ENCODE data around the gene PTPN13.
"Not testable (repeated sequence)": the region's sequence is repeated elsewhere in the genome, so short reads cannot be mapped to it uniquely, and the experiment has no call there.

Gene PTPN13

DNA sequence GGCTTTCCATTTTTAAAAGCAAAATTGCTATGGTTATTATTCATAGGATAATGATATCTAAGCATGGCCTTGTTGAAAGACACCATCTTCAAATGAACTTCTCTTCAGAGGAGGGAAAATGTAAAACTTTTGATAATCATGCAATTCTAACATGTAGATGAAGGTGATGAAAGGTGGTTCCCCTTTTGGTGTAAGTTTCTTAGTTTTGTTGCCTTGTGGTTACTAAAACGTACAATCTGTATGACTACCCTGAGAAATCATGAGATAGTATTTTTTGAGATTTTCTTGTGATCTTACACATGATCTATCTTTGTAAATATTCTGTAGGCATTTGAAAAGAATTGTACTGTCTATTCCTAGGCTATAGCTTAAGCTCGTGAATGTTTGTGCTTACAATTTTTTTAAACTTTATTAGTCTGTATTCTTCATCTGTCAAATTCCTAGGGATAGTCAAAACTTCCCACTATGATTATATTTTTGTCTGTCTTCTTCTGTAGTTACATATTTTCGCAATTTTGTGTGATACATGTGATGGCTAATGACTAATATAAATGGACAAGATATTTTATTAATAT is 47.5 kb downstream of the PTPN13 start:
- no peak for DNase-seq (ENCODE audit: low spot score)
- TF ChIP-seq, protein P1, sequence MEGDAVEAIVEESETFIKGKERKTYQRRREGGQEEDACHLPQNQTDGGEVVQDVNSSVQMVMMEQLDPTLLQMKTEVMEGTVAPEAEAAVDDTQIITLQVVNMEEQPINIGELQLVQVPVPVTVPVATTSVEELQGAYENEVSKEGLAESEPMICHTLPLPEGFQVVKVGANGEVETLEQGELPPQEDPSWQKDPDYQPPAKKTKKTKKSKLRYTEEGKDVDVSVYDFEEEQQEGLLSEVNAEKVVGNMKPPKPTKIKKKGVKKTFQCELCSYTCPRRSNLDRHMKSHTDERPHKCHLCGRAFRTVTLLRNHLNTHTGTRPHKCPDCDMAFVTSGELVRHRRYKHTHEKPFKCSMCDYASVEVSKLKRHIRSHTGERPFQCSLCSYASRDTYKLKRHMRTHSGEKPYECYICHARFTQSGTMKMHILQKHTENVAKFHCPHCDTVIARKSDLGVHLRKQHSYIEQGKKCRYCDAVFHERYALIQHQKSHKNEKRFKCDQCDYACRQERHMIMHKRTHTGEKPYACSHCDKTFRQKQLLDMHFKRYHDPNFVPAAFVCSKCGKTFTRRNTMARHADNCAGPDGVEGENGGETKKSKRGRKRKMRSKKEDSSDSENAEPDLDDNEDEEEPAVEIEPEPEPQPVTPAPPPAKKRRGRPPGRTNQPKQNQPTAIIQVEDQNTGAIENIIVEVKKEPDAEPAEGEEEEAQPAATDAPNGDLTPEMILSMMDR (IDR thresholded peaks at IDR 0.05; ENCODE audit: extremely low read depth, missing control alignments) = no peak

DNA sequence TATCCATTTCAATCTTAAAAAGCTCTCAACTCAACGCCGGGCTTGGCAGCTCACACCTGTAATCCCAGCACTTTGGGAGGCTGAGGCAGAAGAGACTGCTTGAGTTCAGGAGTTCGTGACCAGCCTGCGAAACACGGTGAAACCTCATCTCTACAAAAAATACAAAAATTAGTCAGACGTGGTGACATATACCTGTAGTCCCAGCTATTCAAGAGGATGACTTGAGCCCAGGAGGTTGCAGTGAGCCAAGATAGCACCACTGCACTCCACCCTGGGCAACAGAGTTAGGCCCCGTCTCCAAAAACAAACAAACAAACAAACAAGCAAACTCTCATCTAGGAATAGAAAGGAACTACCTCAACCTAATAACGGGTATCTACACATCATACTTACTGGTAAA is 50.8 kb downstream of the PTPN13 start:
- TF ChIP-seq, protein P1 (IDR thresholded peaks at IDR 0.05; ENCODE audit: extremely low read depth, missing control alignments) = no peak
- no peak for DNase-seq (ENCODE audit: low spot score)

DNA sequence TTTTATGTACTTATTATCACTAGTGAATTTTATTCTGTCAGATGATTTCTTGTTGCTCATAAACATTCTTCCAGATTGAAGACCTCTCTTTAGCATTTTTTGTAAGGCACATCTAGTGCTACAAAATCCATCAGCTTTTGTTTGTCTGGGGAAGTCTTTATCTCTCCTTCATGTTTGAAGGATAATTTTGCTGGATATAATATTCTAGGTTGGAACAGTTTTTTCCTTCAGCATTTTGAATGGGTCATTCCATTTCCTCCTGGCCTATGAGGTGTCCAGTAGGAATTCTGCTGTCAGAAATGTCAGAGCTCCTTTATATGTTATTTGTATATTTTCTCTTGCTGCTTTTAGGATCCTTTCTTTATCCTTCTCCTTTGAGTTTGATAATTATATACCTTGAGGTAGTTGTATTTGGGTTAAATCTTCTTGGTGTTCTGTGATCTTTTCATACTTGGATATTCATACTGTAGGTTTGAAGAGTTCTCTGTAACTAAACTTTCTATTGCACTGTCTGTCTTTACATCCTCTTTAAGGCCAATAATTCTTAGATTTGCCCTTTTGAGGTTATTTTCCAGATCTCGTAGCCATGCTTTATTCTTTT is 58.3 kb downstream of the PTPN13 start:
- TF ChIP-seq, protein P1 (IDR thresholded peaks at IDR 0.05; ENCODE audit: extremely low read depth, missing control alignments) = no peak
- DNase-seq (ENCODE audit: low spot score) = no peak

DNA sequence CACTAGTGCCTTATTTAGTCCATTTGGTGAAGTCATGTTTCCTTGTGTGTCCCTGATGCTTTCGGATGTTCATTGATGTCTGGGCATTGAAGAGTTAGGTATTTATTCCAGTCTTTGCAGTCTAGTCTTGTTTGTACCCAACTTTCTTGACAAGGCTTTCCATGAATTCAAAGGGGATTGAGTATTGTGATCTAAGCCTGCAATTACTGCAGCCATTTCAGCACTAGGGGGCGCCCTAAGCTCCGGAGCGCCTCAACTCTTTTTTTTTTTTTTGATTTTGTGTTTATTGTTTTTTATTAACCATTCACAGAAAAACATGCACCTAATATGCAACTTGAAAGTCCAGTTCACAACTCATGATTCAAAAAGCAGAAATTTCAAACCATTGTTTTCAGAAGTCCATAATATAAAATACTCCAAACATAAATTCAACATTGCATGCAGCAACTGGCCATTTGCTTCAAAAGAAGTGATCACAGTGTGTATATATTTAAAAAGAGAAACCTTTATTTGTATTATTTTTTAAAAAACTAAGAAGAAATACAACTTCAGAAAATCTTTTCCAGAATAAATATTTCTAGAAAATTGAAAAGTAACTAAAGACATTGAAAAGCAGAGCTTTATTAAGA is 59.2 kb downstream of the PTPN13 start:
- TF ChIP-seq, protein P1 (IDR thresholded peaks at IDR 0.05; ENCODE audit: extremely low read depth, missing control alignments) = peak; percentile 10
- no peak for DNase-seq (ENCODE audit: low spot score)

DNA sequence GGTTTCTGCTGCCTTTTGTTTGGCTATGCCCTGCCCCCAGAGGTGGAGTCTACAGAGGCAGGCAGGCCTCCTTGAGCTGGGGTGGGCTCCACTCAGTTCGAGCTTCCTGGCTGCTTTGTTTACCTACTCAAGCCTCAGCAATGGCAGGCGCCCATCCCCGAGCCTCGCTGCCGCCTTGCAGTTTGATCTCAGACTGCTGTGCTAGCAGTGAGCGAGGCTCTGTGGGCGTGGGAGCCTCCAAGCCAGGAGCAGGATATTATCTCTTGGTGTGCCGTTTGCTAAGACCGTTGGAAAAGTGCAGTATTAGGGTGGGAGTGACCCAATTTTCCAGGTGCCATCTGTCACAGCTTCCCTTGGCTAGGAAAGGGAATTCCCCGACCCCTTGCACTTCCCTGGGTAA is 62.7 kb downstream of the PTPN13 start:
- not testable (repeated sequence) for DNase-seq (ENCODE audit: low spot score)

DNA sequence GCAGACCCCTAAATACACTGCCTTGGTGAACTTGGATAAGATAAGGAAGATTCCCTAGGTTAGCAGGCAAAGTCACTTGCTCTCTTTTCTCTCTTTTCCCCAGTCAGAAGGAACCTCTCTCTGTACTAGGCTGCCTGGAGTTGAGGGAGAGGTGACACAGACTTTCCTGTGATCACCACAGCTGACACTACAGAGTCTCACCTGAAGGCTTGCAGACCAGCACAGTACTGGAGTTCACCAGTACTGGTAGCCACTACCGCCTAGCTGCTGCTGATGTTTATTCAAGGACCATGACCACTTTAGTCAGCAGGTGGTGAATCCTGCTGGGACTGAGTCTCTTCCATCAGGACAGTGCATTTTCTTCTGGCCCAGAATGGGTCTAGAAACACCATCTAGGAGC is 63.3 kb downstream of the PTPN13 start:
- DNase-seq (ENCODE audit: low spot score) = no peak
- TF ChIP-seq, protein P1 (IDR thresholded peaks at IDR 0.05; ENCODE audit: extremely low read depth, missing control alignments) = no peak

DNA sequence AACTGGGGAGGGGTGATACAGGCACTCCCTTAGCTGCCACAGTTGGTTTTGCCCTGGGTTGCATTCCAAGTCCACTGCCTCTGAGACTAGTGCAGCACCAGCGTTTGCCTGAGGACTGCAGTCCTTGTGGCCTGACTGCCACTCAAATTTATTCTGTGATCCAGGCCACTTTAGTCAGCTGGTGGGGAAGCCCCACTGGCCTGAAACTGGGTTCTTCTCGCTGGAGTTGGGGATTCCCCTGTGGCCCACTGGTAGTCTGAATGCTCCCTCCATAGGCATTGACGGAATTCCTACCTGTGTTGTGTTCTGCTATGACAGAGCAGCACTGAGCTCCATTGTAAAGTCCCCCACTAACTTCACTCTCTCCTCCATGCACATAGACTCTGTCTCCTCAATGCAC is 63.8 kb downstream of the PTPN13 start:
- TF ChIP-seq, protein P1 (IDR thresholded peaks at IDR 0.05; ENCODE audit: extremely low read depth, missing control alignments) = no peak
- DNase-seq (ENCODE audit: low spot score) = peak; percentile 15

DNA sequence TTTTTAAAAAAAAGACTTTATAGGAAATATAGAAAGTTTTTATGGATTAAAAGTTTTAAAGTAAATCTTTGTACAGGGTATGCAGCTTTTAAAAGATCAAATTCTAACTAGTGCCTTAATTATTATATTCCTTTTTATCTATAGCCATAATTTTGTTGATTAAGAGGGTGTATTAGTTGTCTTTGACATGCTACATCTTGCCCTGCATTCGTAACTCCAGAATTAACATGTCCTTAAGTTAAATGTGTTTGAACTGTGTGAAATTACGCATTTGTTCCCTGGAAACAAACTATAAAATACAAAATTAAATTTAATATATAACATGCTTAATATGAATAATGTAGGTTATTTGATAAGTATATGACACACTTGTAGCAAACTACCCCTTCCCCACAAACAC is 66.3 kb downstream of the PTPN13 start:
- TF ChIP-seq, protein P1 (IDR thresholded peaks at IDR 0.05; ENCODE audit: extremely low read depth, missing control alignments) = no peak

More for the DNA sequence above, 66.3 kb downstream of the PTPN13 start:
- no peak for DNase-seq (ENCODE audit: low spot score)
